HG03280 (cell line): Measurements from ENCODE around the gene CD74.
A peak's percentile ranks its signal among the peaks of the same experiment; 100 is the strongest.

Source experiments
- ATAC-seq: cut with Tn5 transposase; IDR thresholded peaks from one replicate; pipeline ENCODE4 v1.9.1; 2021; ENCODE audit warnings: mild to moderate bottlenecking, moderate library complexity; ENCODE audit not compliant: unreplicated experiment

Gene CD74

DNA sequence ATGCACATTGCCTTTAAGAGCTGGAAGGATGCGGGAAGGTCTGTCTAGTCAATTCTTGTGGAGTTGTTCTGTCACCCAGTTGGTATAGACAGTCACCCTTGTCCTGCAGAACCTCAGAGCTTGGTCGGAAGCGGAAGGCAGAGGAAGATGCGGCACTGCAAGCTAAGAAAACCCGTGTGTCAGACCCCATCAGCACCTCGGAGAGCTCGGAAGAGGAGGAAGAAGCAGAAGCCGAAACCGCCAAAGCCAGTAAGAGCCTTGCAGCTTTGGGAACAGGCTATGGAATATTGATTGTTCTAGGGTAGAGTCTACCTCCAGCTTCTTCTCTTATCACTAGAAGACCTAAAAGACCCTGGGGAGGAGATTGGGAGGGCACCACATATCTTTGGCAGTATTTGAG lies 48.7 kb downstream of the CD74 start:
- ATAC-seq, result no peak

DNA sequence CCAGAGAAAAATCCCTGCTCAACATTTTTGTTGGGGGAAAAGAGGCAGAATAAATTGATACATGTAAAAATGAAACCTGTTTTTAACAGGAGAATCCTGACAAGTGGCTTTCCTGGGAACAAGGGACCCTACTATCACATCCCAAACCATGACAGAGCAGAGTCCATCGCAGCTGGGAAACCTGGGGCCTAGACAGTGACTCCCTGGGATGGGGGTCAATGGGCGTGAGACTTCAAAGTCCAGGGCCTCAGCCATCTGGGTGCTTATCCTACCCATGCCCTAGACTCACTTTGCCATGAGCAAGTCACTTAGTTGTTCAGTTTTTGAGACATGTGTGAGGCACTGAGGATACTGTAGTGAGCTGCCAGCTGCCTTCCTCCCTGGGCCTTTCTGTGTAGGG lies 49.5 kb downstream of the CD74 start:
- ATAC-seq, result no peak

DNA sequence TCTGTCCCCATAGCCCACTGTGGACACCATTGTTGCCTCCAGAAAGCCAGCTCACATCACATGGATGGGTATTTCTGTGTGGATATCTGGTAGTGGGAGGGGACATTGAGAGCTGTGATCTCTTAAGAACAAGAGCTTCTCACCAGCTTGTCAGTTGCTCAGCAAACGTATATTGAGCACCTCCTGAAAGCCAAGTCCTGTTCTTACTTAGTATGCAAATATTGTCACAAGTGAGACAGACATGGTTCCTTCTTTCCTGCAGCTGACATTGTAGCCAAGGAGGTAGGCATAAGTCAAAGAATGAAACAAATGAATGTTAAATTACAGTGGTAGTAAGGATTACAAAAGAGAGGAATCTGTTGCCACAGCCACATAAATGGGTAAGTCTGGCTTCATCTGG lies 51.4 kb downstream of the CD74 start:
- ATAC-seq, result peak; percentile 39

DNA sequence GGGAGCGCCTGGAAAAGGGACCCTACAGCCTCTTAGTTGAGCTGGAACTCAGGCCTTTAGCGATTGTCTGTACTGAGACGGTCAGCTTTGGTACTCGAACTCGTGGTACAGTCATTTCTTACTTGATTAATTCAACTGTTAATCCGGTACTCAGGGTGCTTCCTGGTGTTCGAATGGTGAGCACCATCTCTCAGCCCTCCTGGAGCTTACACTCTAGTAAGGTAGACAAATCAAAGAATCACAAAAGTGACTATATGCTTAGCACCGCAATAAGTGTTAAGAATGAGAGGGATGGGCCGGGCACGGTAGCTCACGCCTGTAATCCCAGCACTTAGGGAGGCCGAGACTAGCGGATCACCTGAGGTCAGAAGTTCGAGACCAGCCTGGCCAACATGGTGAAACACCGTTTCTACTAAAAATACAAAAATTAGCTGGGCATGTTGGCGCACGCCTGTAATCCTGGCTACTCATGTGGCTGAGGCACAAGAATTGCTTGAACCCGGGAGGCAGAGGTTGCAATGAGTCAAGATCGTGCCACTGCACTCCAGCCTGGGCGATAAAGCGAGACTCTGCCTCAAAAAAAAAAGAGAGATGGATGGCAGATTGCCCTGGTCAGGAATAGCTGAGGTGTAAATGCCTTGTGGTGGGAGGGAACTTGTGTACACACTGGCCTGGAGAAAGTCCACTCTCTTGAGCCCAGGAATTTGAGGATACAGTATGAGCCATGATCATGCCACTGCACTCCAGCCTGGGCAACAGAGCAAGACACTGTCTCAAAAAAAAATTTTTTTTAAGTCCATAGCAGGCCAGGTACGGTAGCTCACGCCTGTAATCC lies 54.2 kb downstream of the CD74 start:
- ATAC-seq, result no peak

DNA sequence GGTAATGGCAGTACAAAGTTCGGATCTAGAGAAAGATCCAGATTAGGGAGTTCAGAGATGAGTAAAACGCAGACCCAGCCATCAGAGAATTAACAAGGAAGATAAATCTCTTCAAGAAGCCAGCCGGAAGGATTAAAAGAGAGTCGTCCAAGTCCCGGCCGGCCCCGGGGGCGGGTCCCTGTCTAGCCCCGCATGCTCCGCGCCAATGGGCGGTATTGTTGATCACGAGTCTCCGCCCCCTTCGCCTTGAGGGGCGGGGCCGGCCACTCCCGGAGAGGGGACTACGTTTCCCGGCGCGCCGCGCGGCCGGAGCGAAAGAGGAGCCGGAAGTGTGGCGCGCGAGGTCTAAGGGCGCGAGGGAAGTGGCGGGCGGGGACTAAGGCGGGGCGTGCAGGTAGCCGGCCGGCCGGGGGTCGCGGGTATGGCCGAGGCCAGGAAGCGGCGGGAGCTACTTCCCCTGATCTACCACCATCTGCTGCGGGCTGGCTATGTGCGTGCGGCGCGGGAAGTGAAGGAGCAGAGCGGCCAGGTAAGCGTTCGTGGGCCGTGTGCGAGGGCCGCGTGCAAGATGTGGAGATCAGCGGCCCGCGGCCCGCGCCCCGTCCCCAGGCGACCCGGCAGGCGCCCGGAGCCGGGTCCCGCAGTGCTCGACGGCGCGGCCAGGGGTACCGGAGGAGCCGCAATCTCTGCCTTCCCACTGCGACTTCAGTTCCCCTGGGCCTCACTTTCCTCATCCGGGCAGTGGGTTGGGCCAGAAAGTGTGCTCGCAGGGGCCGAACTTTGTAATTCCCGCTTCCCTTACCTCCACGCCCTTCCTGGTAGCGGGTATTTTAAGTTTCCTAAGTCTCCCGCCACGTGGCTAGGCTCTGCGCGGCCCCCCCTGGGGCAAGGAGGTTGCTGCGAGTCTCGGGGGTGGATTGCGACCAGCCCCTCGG lies 55.1 kb downstream of the CD74 start, which contains the start of gene TCOF1:
TCOF1 (plus strand) TSS at position 372 of the 935 bp plus-strand sequence; CDS start at position 422, 50 bp downstream.
- ATAC-seq, result peak; percentile 93

DNA sequence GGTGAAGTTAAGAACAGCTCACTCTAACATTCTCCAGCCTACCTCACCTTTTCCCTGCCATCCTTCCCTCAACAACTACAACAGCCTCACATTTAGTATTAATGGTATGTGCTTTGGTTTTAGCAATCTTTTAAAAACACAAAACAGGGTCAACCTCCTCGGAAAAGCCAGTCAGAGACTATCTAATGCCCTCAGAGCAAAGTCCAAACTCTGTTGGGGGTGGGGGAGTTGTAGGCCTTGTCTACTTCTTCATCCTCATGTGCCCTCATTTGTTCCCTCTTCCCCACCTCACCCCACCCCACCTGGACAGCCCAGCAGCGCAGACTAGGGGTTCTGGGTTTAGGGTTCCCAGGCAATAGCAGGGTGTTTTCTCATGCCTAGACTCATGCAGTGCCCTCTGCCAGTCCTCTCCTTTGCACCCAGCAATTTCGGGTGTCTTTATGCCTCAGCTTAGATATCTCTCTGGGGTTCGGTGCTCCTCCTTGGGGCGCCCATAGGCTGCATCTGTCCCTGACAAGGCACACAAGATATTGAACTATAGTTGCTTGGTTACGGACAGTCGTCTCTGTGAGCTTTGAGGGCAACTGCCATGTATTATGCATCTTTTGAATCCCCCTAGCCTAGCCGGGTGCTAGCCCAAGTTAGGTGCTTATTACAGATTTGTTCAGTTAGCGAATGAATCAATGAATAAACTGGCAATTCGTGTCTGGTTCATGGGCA lies 56.0 kb downstream of the CD74 start:
- no peak for ATAC-seq

DNA sequence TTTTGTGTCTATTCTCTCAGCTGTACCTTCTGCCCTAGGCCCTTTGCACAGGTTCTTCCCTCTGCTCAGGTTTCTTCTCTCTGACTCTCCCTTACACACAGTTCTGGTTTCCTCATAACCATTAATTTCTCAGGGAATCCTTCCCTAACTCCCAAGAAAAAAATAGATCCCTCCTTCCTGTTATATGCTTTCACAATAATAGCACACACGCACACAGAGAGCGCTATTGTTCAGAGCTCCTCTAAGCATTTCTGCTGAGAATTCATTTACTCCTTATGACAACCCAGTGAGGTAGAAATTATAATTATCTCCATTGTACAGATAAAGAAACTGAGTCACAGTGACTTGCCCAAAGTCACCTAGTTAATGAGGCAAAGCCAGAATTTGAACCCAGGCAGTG lies 56.9 kb downstream of the CD74 start:
- ATAC-seq, result no peak

DNA sequence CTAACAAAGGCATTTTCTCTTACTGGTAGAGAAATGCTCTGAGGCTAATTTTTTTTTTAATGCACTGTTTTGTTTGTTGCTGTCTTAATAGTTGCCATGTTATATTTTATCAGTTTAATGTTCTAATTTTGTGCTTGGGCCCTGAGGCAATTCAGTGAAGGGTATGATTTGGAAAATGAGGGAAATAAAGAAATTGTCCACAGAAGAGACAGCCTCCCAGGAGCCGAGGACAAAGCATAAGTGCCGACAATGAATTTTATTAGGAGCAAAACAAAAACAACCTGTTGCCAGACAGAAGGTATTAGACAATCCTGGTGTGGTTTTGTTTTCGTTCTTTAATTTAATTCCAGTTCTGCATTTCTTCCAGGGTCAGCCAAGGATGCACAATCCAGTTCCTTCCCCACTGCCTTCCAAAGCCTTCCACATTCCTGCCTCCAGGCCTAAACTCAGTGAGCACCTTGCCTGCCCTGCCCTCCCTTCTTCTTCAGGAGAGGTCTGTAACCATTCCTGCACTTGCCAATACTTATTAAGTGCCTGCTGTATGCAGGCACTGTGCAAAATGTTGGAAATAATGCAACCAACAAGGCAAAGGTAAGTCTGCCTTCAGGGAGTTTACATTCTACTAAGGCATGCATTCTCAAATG lies 59.6 kb downstream of the CD74 start:
- ATAC-seq, result no peak

DNA sequence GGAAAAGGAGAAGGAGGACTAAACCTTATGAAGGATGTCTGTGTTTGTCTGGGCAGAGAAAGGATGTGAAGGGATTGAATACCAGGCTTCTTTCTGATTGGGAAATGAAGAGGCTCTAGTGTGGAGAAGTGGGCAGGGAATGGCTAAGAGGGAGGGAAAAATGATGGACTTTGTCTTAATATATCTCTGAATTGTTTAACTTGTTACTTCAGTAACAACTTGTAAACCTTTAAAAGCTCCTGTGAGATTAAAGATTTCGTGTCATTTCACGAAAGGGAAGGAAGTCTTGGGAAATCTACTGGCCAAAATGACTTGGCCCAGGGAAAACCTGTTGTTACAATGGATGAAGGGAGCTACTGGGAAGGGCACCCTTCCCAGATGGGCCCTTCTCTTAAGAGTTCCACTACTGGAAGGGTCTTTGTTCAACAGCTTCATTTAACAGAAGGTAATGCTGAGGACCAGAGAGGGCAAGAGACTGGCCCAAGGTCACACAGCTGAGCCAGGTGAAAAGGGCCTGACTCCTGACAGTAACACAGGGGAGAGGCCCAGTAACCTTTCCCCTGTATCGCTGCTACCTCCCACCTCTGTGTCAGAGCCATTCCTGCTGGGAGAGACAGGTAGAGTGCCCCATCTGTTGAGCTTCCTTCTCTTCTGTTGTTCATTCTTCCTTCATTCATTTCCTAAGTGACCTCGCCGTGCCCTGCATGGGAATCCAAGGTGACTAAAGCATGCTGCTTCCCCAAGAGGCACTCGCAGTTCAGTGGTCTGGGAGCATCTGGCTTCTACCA lies 60.3 kb downstream of the CD74 start:
- no peak for ATAC-seq
